ENCODE measurements around the gene HLCS. TPM values are rescaled to one million over a fixed set of nuclear protein-coding genes. Genes with fewer than 3 reads are reported as not detected.

Gene HLCS
- polyA plus RNA-seq, 1 donor (not counting 4 experiments of a cell fraction or from before 2014, with no cell fraction given), result 11.5 TPM

- Histone ChIP-seq H3K9ac (ENCODE audit: control insufficient read depth, extremely low read depth, insufficient read depth, low read length) (no peak overlapping the region), H3K4me3 (ENCODE audit: control insufficient read depth in 2 of 3, extremely low read depth in 1 of 3, insufficient read depth in 2 of 3, low read depth in 1 of 3, low read length in 3 of 3) (no peak overlapping the region), H3K9me3 (ENCODE audit: control insufficient read depth, low read depth, low read length) (no peaks in the 10 kb centered on the region), H2AFZ (ENCODE audit: control insufficient read depth, low read length) (no peak overlapping the region), H3K9me1 (ENCODE audit: control insufficient read depth, extremely low read depth, insufficient read depth, low read length) (no peaks in the 10 kb centered on the region), H3K27me3 (ENCODE audit: control insufficient read depth, extremely low read depth, insufficient read depth, low read length) (no peaks in the 10 kb centered on the region), H3K36me3 (ENCODE audit: control insufficient read depth in 2 of 2, extremely low read depth in 1 of 2, insufficient read depth in 2 of 2, low read length in 2 of 2) (peaks cover 11 to 26% of the 10 kb centered on the region in 2 experiments), H3K4me2 (ENCODE audit: control insufficient read depth, extremely low read depth, insufficient read depth, low read depth, low read length) (no peak overlapping the region), H3K79me2 (ENCODE audit: control insufficient read depth, insufficient read depth, low read length) (no peaks in the 10 kb centered on the region), H3K27ac (ENCODE audit: control insufficient read depth, insufficient read depth, low read length) (no peak overlapping the region), H3K4me1 (ENCODE audit: control insufficient read depth, extremely low read depth, insufficient read depth, low read length) (no peaks in the 10 kb centered on the region), H4K20me1 (ENCODE audit: control insufficient read depth, extremely low read depth, insufficient read depth, low read length) (no peaks in the 10 kb centered on the region)
- dilution Hi-C loops (cut with MboI; ENCODE audit: extremely low pct_ligation_motif_present, low sequenced_read_pairs), result no loop called here
- DNase-seq (ENCODE audit: low read depth, low spot score), result no peak
- no peak for FAIRE-seq
- TF ChIP-seq CTCF (optimal IDR thresholded peaks at IDR 0.05 in 1 of 3, IDR thresholded peaks at IDR 0.05 in 1 of 3, conservative IDR thresholded peaks at IDR 0.05 in 1 of 3; ENCODE audit: extremely low read depth in 1 of 3, insufficient read depth in 2 of 3, low read length in 3 of 3) (no peak), EZH2 (IDR thresholded peaks at IDR 0.05; ENCODE audit: low read length) (no peak)
Measured at GRCh38 chr21:36936361-36937135, 29.9 kb downstream of the HLCS start.

- H4K20me1 ChIP-seq (ENCODE audit: control insufficient read depth, extremely low read depth, insufficient read depth, low read length), result no peaks in the 10 kb centered on the region
Measured at GRCh38 chr21:36934864-36935420, 31.5 kb downstream of the HLCS start.

More at GRCh38 chr21:36934864-36935420, 31.5 kb downstream of the HLCS start:
- H3K4me1 ChIP-seq (ENCODE audit: control insufficient read depth, extremely low read depth, insufficient read depth, low read length), result no peaks in the 10 kb centered on the region
- no peaks in the 10 kb centered on the region for H3K9me3 ChIP-seq (ENCODE audit: control insufficient read depth, low read depth, low read length)
- peaks cover 11 to 26% of the 10 kb centered on the region in 2 experiments for H3K36me3 ChIP-seq (ENCODE audit: control insufficient read depth in 2 of 2, extremely low read depth in 1 of 2, insufficient read depth in 2 of 2, low read length in 2 of 2)
- no peak overlapping the region for H3K9ac ChIP-seq (ENCODE audit: control insufficient read depth, extremely low read depth, insufficient read depth, low read length)
- no peak overlapping the region for H2AFZ ChIP-seq (ENCODE audit: control insufficient read depth, low read length)
- TF ChIP-seq EZH2 (IDR thresholded peaks at IDR 0.05; ENCODE audit: low read length) (no peak), CTCF (optimal IDR thresholded peaks at IDR 0.05 in 1 of 3, IDR thresholded peaks at IDR 0.05 in 1 of 3, conservative IDR thresholded peaks at IDR 0.05 in 1 of 3; ENCODE audit: extremely low read depth in 1 of 3, insufficient read depth in 2 of 3, low read length in 3 of 3) (no peak)
- FAIRE-seq (no peak), DNase-seq (ENCODE audit: low read depth, low spot score) (no peak)
- H3K79me2 ChIP-seq (ENCODE audit: control insufficient read depth, insufficient read depth, low read length), result no peaks in the 10 kb centered on the region
- no peak overlapping the region for H3K4me3 ChIP-seq (ENCODE audit: control insufficient read depth in 2 of 3, extremely low read depth in 1 of 3, insufficient read depth in 2 of 3, low read depth in 1 of 3, low read length in 3 of 3)
- dilution Hi-C loops (cut with MboI; ENCODE audit: extremely low pct_ligation_motif_present, low sequenced_read_pairs), result no loop called here
- H3K4me2 ChIP-seq (ENCODE audit: control insufficient read depth, extremely low read depth, insufficient read depth, low read depth, low read length), result no peak overlapping the region
- no peak overlapping the region for H3K27ac ChIP-seq (ENCODE audit: control insufficient read depth, insufficient read depth, low read length)
- H3K9me1 ChIP-seq (ENCODE audit: control insufficient read depth, extremely low read depth, insufficient read depth, low read length), result no peaks in the 10 kb centered on the region
- no peaks in the 10 kb centered on the region for H3K27me3 ChIP-seq (ENCODE audit: control insufficient read depth, extremely low read depth, insufficient read depth, low read length)
